Measurements from ENCODE around the gene EIF4EBP3. TPM values are rescaled to one million over a fixed set of nuclear protein-coding genes. Genes with fewer than 3 reads are reported as not detected.

Gene EIF4EBP3
- total RNA-seq: 4.2 and 5.0 TPM in 2 replicates

GRCh38 chr5:140547508-140548299, at the start of gene EIF4EBP3:
Gene EIF4EBP3, plus strand, starts transcription at chr5:140547662. Its CDS starts 76 bp downstream, at chr5:140547738.

GRCh38 chr5:140557136-140557805, 9.8 kb downstream of the EIF4EBP3 start, which contains the start of gene SRA1:
Gene SRA1, minus strand, starts transcription at chr5:140557473. Its CDS starts 21 bp downstream, at chr5:140557452.

DNA sequence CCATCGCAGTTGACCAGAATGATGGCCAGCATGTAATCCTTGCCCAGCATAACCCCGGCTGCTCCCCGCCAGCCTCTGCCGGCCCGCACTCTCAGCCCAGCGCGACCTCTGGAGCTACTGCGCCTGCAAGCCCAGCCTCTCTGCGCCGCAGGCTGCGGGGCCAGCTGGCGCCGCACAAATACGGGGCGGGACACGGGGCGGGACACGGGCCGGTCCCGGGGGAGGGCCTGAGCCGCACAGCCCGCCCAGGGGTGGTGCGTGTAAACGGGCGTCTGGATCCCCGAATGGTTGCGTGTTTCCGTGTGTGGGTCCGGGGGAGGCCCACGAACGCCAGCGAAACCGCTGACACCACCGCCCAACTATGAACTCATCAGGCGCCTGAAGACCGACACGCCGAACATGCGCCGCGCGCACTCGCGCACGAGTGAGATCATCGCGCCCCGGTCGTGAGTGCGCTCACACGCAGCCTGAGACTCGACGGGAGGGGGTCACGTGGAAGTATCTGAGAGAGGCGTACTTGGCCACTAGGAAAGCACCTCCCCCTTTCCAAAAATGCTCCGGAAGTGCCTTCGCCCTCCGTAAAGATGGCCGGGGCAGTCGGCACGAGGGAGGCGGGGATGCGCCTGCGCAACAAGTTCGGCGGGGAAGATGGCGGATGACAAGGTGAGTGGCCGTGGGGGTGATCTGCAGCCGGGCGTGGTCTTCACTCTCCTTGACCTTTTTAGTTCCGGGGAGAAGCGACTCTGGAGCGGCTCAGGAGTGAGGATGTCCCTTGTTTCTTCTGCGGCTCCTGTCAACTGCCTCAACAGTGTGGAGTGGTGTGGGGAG, 16.9 kb downstream of the EIF4EBP3 start, which contains the start of the genes APBB3 and SLC35A4:
APBB3 (minus strand) TSS at position 403 of the 828 bp plus-strand sequence; CDS start at position 50, 353 bp downstream.
SLC35A4 (plus strand) TSS at position 633 of the 828 bp plus-strand sequence. CDS start 2,342 bp downstream, outside the sequence.

Small RNA genes lying within 50 kb of the gene (small RNA-seq; reads per million reads assigned to genes)
- gene RF00279 (not detected), gene RF00443 (not detected)

Other genes starting within 250 kb of the EIF4EBP3 start
- gene PFDN1, start 244.6 kb upstream of the EIF4EBP3 start, total RNA-seq: 60.7 and 63.2 TPM in 2 replicates
- gene HBEGF, start 201.1 kb upstream of the EIF4EBP3 start, total RNA-seq: 1.8 and 5.2 TPM in 2 replicates
- not detected in 2 replicates for gene SLC4A9, start 187.5 kb upstream of the EIF4EBP3 start, total RNA-seq
- gene ANKHD1, start 145.8 kb upstream of the EIF4EBP3 start, total RNA-seq: 85.2 and 85.8 TPM in 2 replicates
- 29.1 and 36.3 TPM in 2 replicates for gene SRA1, start 9.8 kb downstream of the EIF4EBP3 start, total RNA-seq
- gene APBB3, start 16.9 kb downstream of the EIF4EBP3 start, total RNA-seq: 17.4 and 19.2 TPM in 2 replicates
- gene SLC35A4, start 17.2 kb downstream of the EIF4EBP3 start, total RNA-seq: 20.0 and 20.1 TPM in 2 replicates
- gene CD14, start 85.5 kb downstream of the EIF4EBP3 start, total RNA-seq: 2.9 and 5.3 TPM in 2 replicates
- 7.7 and 26.5 TPM in 2 replicates for gene TMCO6, start 91.8 kb downstream of the EIF4EBP3 start, total RNA-seq
- 22.9 and 29.6 TPM in 2 replicates for gene NDUFA2, start 100.0 kb downstream of the EIF4EBP3 start, total RNA-seq
- gene IK, start 100.2 kb downstream of the EIF4EBP3 start, total RNA-seq: 98.9 and 99.1 TPM in 2 replicates
- 21.5 and 24.4 TPM in 2 replicates for gene WDR55, start 117.2 kb downstream of the EIF4EBP3 start, total RNA-seq
- gene DND1, start 125.9 kb downstream of the EIF4EBP3 start, total RNA-seq: 0.11 and 0.13 TPM in 2 replicates
- gene HARS1, start 143.7 kb downstream of the EIF4EBP3 start, total RNA-seq: 47.3 and 49.1 TPM in 2 replicates
- gene HARS2, start 143.8 kb downstream of the EIF4EBP3 start, total RNA-seq: 24.4 and 28.6 TPM in 2 replicates
- 43.1 and 52.0 TPM in 2 replicates for gene ZMAT2, start 152.8 kb downstream of the EIF4EBP3 start, total RNA-seq
- under 0.01 and 0.11 TPM in 2 replicates for gene PCDHA1, start 238.5 kb downstream of the EIF4EBP3 start, total RNA-seq
- under 0.01 TPM in 1 of 2 replicates, not detected in the other for gene PCDHA2, start 247.2 kb downstream of the EIF4EBP3 start, total RNA-seq

Measured in articular chondrocyte of knee joint (primary cell).